K562 (cell line): ENCODE measurements around the gene ACTL9.

Experiments
- ARNT ChIP-seq, 2 experiments: fragments of 450-650 bp; IDR thresholded peaks; 2 replicates each; pipeline ENCODE4 v1.6.1; 2016; ENCODE audit warnings: mild to moderate bottlenecking in 1 of 2
- BACH1 ChIP-seq: fragments of 200-800 bp; sonication (Bioruptor generic); IDR thresholded peaks from 2 replicates; pipeline ENCODE4 v1.6.1; 2016; ENCODE audit warnings: missing genetic modification characterization, missing compliant biosample characterization
- CTCF ChIP-seq, 3 experiments: IDR thresholded peaks in 2 of 3; conservative IDR thresholded peaks in 1 of 3; 2 replicates each; pipeline ENCODE4 v1.5.1; 2011 to 2012; ENCODE audit warnings: low read length in 3 of 3, mild to moderate bottlenecking in 3 of 3, control low read depth in 2 of 3, improper control_type of control experiment in 1 of 3, inconsistent platforms in 1 of 3, low read depth in 1 of 3, mixed read lengths in 1 of 3, moderate library complexity in 1 of 3; ENCODE audit not compliant: insufficient read depth in 2 of 3
- ESRRA ChIP-seq: fragments of 450-650 bp; IDR thresholded peaks from 2 replicates; pipeline ENCODE4 v1.6.1; 2014; ENCODE audit warnings: low read depth, mild to moderate bottlenecking, moderate library complexity, borderline replicate concordance
- FOSL1 ChIP-seq: fragments of 200-800 bp; sonication (Bioruptor generic); conservative IDR thresholded peaks from 2 replicates; pipeline ENCODE4 v1.6.1; 2016; ENCODE audit warnings: missing genetic modification characterization, missing compliant biosample characterization
- GABPA ChIP-seq: fragments of 200-800 bp; sonication (Bioruptor generic); conservative IDR thresholded peaks from 2 replicates; pipeline ENCODE4 v1.6.1; 2016; ENCODE audit warnings: low read depth, missing genetic modification characterization, missing compliant biosample characterization
- KDM4B ChIP-seq, 2 experiments: fragments of 450-650 bp in 1 of 2; sonication (generic) in 1 of 2; IDR thresholded peaks; 2 replicates each; pipeline ENCODE4 v1.6.1; 2016 to 2017; ENCODE audit warnings: borderline replicate concordance in 2 of 2, antibody characterized with exemption in 1 of 2, low read depth in 1 of 2, mild to moderate bottlenecking in 1 of 2
- NCOA4 ChIP-seq: fragments of 450-650 bp; IDR thresholded peaks from 2 replicates; pipeline ENCODE4 v1.6.1; 2018; ENCODE audit warnings: mild to moderate bottlenecking; ENCODE audit not compliant: partially characterized antibody
- NFYB ChIP-seq: IDR thresholded peaks from 2 replicates; pipeline ENCODE4 v1.6.1; 2011; ENCODE audit warnings: mild to moderate bottlenecking, moderate library complexity; ENCODE audit not compliant: insufficient read length; ENCODE audit errors: extremely low read depth
- POLR2A ChIP-seq: fragments of 450-650 bp; conservative IDR thresholded peaks from 2 replicates; pipeline ENCODE4 v1.6.1; 2016
- SNRNP70 ChIP-seq: fragments of 200-400 bp; formaldehyde crosslinking; optimal IDR thresholded peaks from 2 replicates; pipeline ENCODE3; 2017; ENCODE audit warnings: low read depth, low read length
- SREBF1 ChIP-seq: fragments of 150-350 bp; IDR thresholded peaks from 2 replicates; pipeline ENCODE4 v1.6.1; 2014; ENCODE audit warnings: antibody characterized with exemption, low read depth, low read length, borderline replicate concordance
- TSHZ1 ChIP-seq: fragments of 250-450 bp; sonication (Bioruptor Pico); IDR thresholded peaks from 2 replicates; pipeline ENCODE4 v1.4.0; 2020; ENCODE audit warnings: mild to moderate bottlenecking, moderate library complexity
- ZNF707 ChIP-seq: fragments of 250-450 bp; sonication (Bioruptor Pico); conservative IDR thresholded peaks from 2 replicates; pipeline ENCODE4 v1.8.0; 2022; ENCODE audit warnings: inconsistent platforms, mild to moderate bottlenecking, moderate library complexity

GRCh38 chr19:8696993-8697392, 1.6 kb downstream of the ACTL9 start:
- TF ChIP-seq TSHZ1 (CRISPR knock-in tag) = no peak
- no peak for TF ChIP-seq SNRNP70
- no peak for TF ChIP-seq ESRRA
- TF ChIP-seq KDM4B (IDR thresholded peaks at IDR 0.05; ENCODE audit: borderline replicate concordance in 2 of 2, low read depth in 1 of 2) = no peak
- no peak for TF ChIP-seq BACH1 (tag)
- TF ChIP-seq ZNF707 = no peak
- TF ChIP-seq NFYB = no peak
- TF ChIP-seq SREBF1 = no peak
- no peak for TF ChIP-seq NCOA4
- TF ChIP-seq GABPA (tag) = no peak
- no peak for TF ChIP-seq ARNT (IDR thresholded peaks at IDR 0.05)
- no peak for TF ChIP-seq CTCF (IDR thresholded peaks at IDR 0.05 in 2 of 3, conservative IDR thresholded peaks at IDR 0.05 in 1 of 3; ENCODE audit: insufficient read depth in 2 of 3, low read depth in 1 of 3, low read length in 3 of 3)
- no peak for TF ChIP-seq POLR2A
- no peak for TF ChIP-seq FOSL1 (tag)
